HG03558 (cell line): Measurements from ENCODE around the gene POTEM.
"Not testable (repeated sequence)": the region's sequence is repeated elsewhere in the genome, so short reads cannot be mapped to it uniquely, and the experiment has no call there.

Experiments
- ATAC-seq: cut with Tn5 transposase; IDR thresholded peaks from one replicate; pipeline ENCODE4 v1.9.1; 2021; ENCODE audit warnings: moderate number of reproducible peaks; ENCODE audit not compliant: unreplicated experiment; ENCODE audit errors: extremely low read depth

The POTEM gene

DNA sequence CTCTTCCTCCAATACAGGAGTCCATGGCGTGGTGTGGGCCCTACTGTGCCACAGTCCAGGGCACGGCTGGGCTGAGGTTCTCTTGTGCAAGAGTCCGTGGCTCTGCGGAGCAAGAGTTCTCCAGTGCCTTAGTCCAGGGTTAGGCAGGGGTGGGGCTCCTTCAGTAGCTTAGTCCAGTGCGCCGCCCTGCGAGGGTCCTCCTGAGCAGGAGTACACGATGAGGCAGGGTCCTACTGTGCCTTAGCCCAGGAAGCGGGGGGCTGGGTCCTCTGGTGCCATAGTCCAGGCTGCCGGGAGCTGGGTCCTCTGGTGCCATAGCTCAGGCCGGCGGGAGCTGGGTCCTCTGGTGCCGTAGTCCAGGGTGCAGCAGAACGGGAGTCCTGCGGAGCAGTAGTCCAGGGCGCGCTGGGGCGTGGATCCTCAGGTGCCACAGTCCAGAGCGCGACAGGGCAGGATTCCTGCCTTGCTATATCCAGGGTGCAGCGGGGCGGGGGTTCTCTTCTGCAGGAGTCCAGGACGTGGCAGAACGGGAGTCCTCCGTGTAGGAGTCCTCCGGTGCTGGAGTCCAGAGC, 69.7 kb downstream of the POTEM start:
- not testable (repeated sequence) for ATAC-seq

- not testable (repeated sequence) for ATAC-seq
These were observed 70.9 kb downstream of the POTEM start for GRCh38 chr14:19038060-19038664.

GRCh38 chr14:19038785-19039184, 71.6 kb downstream of the POTEM start:
- ATAC-seq: not testable (repeated sequence)

GRCh38 chr14:19043384-19043783, 76.2 kb downstream of the POTEM start:
- ATAC-seq: not testable (repeated sequence)
